GM23338 (cell line): ENCODE data around the gene SPOCK2. TPM values are rescaled to one million over a fixed set of nuclear protein-coding genes. Genes with fewer than 3 reads are reported as not detected.

Experiments
- ATAC-seq: fragments of 200-7000 bp; cut with Tn5 transposase; 3 replicates; pipeline ENCODE4 v1.9.1; 2020
- DNase-seq: peaks from one replicate; pipeline ENCODE4 v3.0.0-alpha.2; 2015; ENCODE audit warnings: low spot score
- H2AFZ ChIP-seq: fragments of 200-600 bp; sonication (generic); 2 replicates; pipeline ENCODE4 v1.8.0; 2016; ENCODE audit warnings: antibody characterized with exemption, mild to moderate bottlenecking, moderate library complexity
- H3F3A ChIP-seq: fragments of 200-600 bp; sonication (generic); replicated peaks from 2 replicates; pipeline ENCODE4 v1.8.0; 2017; ENCODE audit warnings: antibody characterized with exemption, mixed run types, low read depth
- H3K27ac ChIP-seq: fragments of 200-600 bp; sonication (generic); 2 replicates; pipeline ENCODE4 v1.6.1; 2016; ENCODE audit warnings: low read depth
- H3K27me3 ChIP-seq: fragments of 200-600 bp; sonication (generic); 2 replicates; pipeline ENCODE4 v1.8.0; 2016; ENCODE audit warnings: mild to moderate bottlenecking, mixed run types, moderate library complexity; ENCODE audit not compliant: insufficient read depth
- H3K36me3 ChIP-seq: fragments of 200-600 bp; sonication (generic); 2 replicates; pipeline ENCODE4 v1.8.0; 2016; ENCODE audit warnings: mild to moderate bottlenecking; ENCODE audit not compliant: insufficient read depth
- H3K4me1 ChIP-seq: fragments of 200-600 bp; sonication (generic); 2 replicates; pipeline ENCODE4 v1.8.0; 2016; ENCODE audit warnings: mild to moderate bottlenecking, moderate library complexity; ENCODE audit not compliant: insufficient read depth
- H3K4me2 ChIP-seq: fragments of 200-600 bp; sonication (generic); 2 replicates; pipeline ENCODE4 v1.7.1; 2017; ENCODE audit warnings: mixed run types
- H3K4me3 ChIP-seq: fragments of 200-600 bp; sonication (generic); 2 replicates; pipeline ENCODE4 v1.6.1; 2016; ENCODE audit warnings: mixed run types
- H3K79me2 ChIP-seq: fragments of 200-600 bp; sonication (generic); replicated peaks from 2 replicates; pipeline ENCODE4 v1.8.0; 2017; ENCODE audit warnings: mild to moderate bottlenecking; ENCODE audit not compliant: insufficient read depth
- H3K9me2 ChIP-seq: fragments of 200-600 bp; sonication (generic); 2 replicates; pipeline ENCODE4 v1.8.0; 2017; ENCODE audit not compliant: insufficient read depth
- H4K20me1 ChIP-seq: fragments of 200-600 bp; sonication (generic); replicated peaks from 2 replicates; pipeline ENCODE4 v1.8.0; 2017; ENCODE audit warnings: mild to moderate bottlenecking; ENCODE audit not compliant: insufficient read depth
- H3K27ac Mint-ChIP-seq: 2 replicates; pipeline ENCODE4 v1.8.0; 2020; ENCODE audit warnings: inconsistent platforms, mild to moderate bottlenecking, moderate library complexity, mixed read lengths
- H3K27me3 Mint-ChIP-seq: 3 replicates; pipeline ENCODE4 v1.8.0; 2022; ENCODE audit warnings: low read depth, mild to moderate bottlenecking, moderate library complexity, mixed read lengths, inconsistent platforms; ENCODE audit not compliant: insufficient read depth, poor library complexity
- H3K36me3 Mint-ChIP-seq: 3 replicates; pipeline ENCODE4 v1.8.0; 2021; ENCODE audit warnings: low read depth, mild to moderate bottlenecking, inconsistent platforms, moderate library complexity, mixed read lengths
- H3K4me1 Mint-ChIP-seq: 3 replicates; pipeline ENCODE4 v1.8.0; 2020; ENCODE audit warnings: mild to moderate bottlenecking, inconsistent platforms, mixed read lengths
- H3K4me3 Mint-ChIP-seq: 3 replicates; pipeline ENCODE4 v1.8.0; 2021; ENCODE audit warnings: moderate library complexity, mild to moderate bottlenecking, inconsistent platforms, mixed read lengths
- H3K9me3 Mint-ChIP-seq: 3 replicates; pipeline ENCODE4 v1.8.0; 2020; ENCODE audit warnings: moderate library complexity, mild to moderate bottlenecking, inconsistent platforms, mixed read lengths
- CREB1 ChIP-seq: fragments of 250-450 bp; sonication (Bioruptor Pico); IDR thresholded peaks from 2 replicates; pipeline ENCODE4 v1.5.0; 2020; ENCODE audit warnings: low read depth, mild to moderate bottlenecking, moderate library complexity
- EZH2 ChIP-seq: fragments of 200-600 bp; sonication (generic); IDR thresholded peaks from one replicate; pipeline ENCODE4 v1.8.0; 2017; ENCODE audit warnings: antibody characterized with exemption, mild to moderate bottlenecking, low read depth; ENCODE audit not compliant: unreplicated experiment
- EZH2phosphoT487 ChIP-seq: fragments of 200-600 bp; sonication (generic); IDR thresholded peaks from one replicate; pipeline ENCODE4 v1.8.1; 2018; ENCODE audit warnings: antibody characterized with exemption; ENCODE audit not compliant: unreplicated experiment
- JUNB ChIP-seq: IDR thresholded peaks from one replicate; pipeline ENCODE4 v1.6.1; 2016; ENCODE audit warnings: antibody characterized with exemption; ENCODE audit not compliant: unreplicated experiment
- NANOG ChIP-seq: IDR thresholded peaks from 2 replicates; pipeline ENCODE4 v1.6.1; 2016; ENCODE audit warnings: antibody characterized with exemption, borderline replicate concordance
- POLR2AphosphoS5 ChIP-seq: IDR thresholded peaks from 2 replicates; pipeline ENCODE4 v1.6.1; 2016; ENCODE audit warnings: antibody characterized with exemption, low read depth
- STAT1 ChIP-seq: IDR thresholded peaks from one replicate; pipeline ENCODE4 v1.6.1; 2016; ENCODE audit warnings: antibody characterized with exemption; ENCODE audit not compliant: unreplicated experiment
- ZNF114 ChIP-seq: fragments of 250-450 bp; sonication (Bioruptor Pico); IDR thresholded peaks from 2 replicates; pipeline ENCODE4 v1.5.0; 2020; ENCODE audit warnings: mild to moderate bottlenecking, moderate library complexity
- ZNF331 ChIP-seq: fragments of 250-450 bp; sonication (Bioruptor Pico); IDR thresholded peaks from 2 replicates; pipeline ENCODE4 v1.5.0; 2020; ENCODE audit warnings: low read depth, mild to moderate bottlenecking, moderate library complexity
- polyA plus RNA-seq: library from polyadenylated mRNA; unstranded; fragments of >200 nt; fragmentation: Nextera tagmentation; extraction: Ambion mirVana; gene quantifications from 2 replicates; pipeline ENCODE4 v1.2.1, GENCODE V29; 2016
- total RNA-seq: library from RNA; depleted of rRNA; stranded (reverse); fragments of >200 nt; shearing (Covaris generic); gene quantifications from 2 replicates; pipeline ENCODE4 v1.2.3, GENCODE V29; 2014
- TF ChIP-seq, protein P1 (sequence below): IDR thresholded peaks from one replicate; pipeline ENCODE4 v1.6.1; 2018; ENCODE audit warnings: antibody characterized with exemption; ENCODE audit not compliant: unreplicated experiment
- TF ChIP-seq, protein P2 (sequence below): IDR thresholded peaks from 2 replicates; pipeline ENCODE4 v1.6.1; 2016; ENCODE audit warnings: antibody characterized with exemption
- TF ChIP-seq, protein P3 (sequence below): fragments of 250-450 bp; sonication (Bioruptor Pico); IDR thresholded peaks from 2 replicates; pipeline ENCODE4 v1.5.0; 2020; ENCODE audit warnings: mild to moderate bottlenecking, moderate library complexity
- TF ChIP-seq, protein P4 (sequence below), 2 experiments: fragments of 200-600 bp in 1 of 2; sonication (generic) in 1 of 2; conservative IDR thresholded peaks; 2 replicates each; pipeline versions ENCODE4 v1.5.1 to v1.6.1; 2016 to 2017; ENCODE audit warnings: antibody characterized with exemption in 2 of 2, low read depth in 2 of 2, mild to moderate bottlenecking in 2 of 2, moderate library complexity in 1 of 2

The SPOCK2 gene
- total and polyA plus RNA-seq, 2 experiments from 2014 or later: 1.3 to 3.6 TPM

DNA sequence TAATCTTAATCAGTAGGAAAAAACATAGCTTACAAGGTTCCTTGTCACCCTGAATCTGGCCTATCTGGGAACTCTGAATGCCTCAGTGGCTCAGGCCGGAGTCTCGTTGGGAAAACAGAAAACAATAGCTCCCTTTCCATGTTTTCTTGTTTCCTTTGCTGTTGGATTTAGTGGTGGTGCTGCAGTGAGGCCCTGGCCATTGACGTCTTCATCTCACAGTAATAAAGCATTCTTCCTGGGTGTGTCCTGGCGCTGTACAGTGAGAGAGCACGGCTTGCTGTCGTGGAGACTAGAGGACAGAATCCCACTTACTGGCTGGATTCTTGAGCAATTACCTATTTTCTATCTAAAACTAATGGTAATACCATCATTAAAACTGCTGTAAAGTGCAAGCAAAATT is 1.3 kb upstream of the SPOCK2 start:
- peaks cover 53% of the 10 kb centered on the region for H3K27me3 Mint-ChIP-seq
- peaks cover 61% of the 10 kb centered on the region for H3K27me3 ChIP-seq
- no peak overlapping the region for H3K4me3 Mint-ChIP-seq
- H4K20me1 ChIP-seq: no peaks in the 10 kb centered on the region
- H3K4me2 ChIP-seq: no peak overlapping the region
- no peak for ATAC-seq
- no peaks in the 10 kb centered on the region for H3K79me2 ChIP-seq
- peaks cover 30% of the 10 kb centered on the region for H3K4me1 Mint-ChIP-seq
- H2AFZ ChIP-seq: no peak overlapping the region
- H3K4me3 ChIP-seq: no peak overlapping the region
- TF ChIP-seq CREB1 (CRISPR knock-in tag) (no peak), STAT1 (no peak), NANOG (no peak), EZH2phosphoT487 (no peak), ZNF114 (CRISPR knock-in tag) (no peak), ZNF331 (CRISPR knock-in tag) (no peak), EZH2 (no peak), JUNB (no peak), POLR2AphosphoS5 (no peak)
- TF ChIP-seq, protein P1, sequence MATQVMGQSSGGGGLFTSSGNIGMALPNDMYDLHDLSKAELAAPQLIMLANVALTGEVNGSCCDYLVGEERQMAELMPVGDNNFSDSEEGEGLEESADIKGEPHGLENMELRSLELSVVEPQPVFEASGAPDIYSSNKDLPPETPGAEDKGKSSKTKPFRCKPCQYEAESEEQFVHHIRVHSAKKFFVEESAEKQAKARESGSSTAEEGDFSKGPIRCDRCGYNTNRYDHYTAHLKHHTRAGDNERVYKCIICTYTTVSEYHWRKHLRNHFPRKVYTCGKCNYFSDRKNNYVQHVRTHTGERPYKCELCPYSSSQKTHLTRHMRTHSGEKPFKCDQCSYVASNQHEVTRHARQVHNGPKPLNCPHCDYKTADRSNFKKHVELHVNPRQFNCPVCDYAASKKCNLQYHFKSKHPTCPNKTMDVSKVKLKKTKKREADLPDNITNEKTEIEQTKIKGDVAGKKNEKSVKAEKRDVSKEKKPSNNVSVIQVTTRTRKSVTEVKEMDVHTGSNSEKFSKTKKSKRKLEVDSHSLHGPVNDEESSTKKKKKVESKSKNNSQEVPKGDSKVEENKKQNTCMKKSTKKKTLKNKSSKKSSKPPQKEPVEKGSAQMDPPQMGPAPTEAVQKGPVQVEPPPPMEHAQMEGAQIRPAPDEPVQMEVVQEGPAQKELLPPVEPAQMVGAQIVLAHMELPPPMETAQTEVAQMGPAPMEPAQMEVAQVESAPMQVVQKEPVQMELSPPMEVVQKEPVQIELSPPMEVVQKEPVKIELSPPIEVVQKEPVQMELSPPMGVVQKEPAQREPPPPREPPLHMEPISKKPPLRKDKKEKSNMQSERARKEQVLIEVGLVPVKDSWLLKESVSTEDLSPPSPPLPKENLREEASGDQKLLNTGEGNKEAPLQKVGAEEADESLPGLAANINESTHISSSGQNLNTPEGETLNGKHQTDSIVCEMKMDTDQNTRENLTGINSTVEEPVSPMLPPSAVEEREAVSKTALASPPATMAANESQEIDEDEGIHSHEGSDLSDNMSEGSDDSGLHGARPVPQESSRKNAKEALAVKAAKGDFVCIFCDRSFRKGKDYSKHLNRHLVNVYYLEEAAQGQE: no peak
- TF ChIP-seq, protein P2, sequence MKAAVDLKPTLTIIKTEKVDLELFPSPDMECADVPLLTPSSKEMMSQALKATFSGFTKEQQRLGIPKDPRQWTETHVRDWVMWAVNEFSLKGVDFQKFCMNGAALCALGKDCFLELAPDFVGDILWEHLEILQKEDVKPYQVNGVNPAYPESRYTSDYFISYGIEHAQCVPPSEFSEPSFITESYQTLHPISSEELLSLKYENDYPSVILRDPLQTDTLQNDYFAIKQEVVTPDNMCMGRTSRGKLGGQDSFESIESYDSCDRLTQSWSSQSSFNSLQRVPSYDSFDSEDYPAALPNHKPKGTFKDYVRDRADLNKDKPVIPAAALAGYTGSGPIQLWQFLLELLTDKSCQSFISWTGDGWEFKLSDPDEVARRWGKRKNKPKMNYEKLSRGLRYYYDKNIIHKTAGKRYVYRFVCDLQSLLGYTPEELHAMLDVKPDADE: no peak
- TF ChIP-seq, protein P3, sequence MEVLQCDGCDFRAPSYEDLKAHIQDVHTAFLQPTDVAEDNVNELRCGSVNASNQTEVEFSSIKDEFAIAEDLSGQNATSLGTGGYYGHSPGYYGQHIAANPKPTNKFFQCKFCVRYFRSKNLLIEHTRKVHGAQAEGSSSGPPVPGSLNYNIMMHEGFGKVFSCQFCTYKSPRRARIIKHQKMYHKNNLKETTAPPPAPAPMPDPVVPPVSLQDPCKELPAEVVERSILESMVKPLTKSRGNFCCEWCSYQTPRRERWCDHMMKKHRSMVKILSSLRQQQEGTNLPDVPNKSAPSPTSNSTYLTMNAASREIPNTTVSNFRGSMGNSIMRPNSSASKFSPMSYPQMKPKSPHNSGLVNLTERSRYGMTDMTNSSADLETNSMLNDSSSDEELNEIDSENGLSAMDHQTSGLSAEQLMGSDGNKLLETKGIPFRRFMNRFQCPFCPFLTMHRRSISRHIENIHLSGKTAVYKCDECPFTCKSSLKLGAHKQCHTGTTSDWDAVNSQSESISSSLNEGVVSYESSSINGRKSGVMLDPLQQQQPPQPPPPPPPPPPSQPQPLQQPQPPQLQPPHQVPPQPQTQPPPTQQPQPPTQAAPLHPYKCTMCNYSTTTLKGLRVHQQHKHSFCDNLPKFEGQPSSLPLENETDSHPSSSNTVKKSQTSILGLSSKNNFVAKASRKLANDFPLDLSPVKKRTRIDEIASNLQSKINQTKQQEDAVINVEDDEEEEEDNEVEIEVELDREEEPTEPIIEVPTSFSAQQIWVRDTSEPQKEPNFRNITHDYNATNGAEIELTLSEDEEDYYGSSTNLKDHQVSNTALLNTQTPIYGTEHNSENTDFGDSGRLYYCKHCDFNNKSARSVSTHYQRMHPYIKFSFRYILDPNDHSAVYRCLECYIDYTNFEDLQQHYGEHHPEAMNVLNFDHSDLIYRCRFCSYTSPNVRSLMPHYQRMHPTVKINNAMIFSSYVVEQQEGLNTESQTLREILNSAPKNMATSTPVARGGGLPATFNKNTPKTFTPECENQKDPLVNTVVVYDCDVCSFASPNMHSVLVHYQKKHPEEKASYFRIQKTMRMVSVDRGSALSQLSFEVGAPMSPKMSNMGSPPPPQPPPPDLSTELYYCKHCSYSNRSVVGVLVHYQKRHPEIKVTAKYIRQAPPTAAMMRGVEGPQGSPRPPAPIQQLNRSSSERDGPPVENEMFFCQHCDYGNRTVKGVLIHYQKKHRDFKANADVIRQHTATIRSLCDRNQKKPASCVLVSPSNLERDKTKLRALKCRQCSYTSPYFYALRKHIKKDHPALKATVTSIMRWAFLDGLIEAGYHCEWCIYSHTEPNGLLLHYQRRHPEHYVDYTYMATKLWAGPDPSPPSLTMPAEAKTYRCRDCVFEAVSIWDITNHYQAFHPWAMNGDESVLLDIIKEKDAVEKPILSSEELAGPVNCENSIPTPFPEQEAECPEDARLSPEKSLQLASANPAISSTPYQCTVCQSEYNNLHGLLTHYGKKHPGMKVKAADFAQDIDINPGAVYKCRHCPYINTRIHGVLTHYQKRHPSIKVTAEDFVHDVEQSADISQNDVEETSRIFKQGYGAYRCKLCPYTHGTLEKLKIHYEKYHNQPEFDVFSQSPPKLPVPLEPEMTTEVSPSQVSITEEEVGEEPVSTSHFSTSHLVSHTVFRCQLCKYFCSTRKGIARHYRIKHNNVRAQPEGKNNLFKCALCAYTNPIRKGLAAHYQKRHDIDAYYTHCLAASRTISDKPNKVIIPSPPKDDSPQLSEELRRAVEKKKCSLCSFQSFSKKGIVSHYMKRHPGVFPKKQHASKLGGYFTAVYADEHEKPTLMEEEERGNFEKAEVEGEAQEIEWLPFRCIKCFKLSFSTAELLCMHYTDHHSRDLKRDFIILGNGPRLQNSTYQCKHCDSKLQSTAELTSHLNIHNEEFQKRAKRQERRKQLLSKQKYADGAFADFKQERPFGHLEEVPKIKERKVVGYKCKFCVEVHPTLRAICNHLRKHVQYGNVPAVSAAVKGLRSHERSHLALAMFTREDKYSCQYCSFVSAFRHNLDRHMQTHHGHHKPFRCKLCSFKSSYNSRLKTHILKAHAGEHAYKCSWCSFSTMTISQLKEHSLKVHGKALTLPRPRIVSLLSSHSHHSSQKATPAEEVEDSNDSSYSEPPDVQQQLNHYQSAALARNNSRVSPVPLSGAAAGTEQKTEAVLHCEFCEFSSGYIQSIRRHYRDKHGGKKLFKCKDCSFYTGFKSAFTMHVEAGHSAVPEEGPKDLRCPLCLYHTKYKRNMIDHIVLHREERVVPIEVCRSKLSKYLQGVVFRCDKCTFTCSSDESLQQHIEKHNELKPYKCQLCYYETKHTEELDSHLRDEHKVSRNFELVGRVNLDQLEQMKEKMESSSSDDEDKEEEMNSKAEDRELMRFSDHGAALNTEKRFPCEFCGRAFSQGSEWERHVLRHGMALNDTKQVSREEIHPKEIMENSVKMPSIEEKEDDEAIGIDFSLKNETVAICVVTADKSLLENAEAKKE: no peak
- TF ChIP-seq, protein P4, sequence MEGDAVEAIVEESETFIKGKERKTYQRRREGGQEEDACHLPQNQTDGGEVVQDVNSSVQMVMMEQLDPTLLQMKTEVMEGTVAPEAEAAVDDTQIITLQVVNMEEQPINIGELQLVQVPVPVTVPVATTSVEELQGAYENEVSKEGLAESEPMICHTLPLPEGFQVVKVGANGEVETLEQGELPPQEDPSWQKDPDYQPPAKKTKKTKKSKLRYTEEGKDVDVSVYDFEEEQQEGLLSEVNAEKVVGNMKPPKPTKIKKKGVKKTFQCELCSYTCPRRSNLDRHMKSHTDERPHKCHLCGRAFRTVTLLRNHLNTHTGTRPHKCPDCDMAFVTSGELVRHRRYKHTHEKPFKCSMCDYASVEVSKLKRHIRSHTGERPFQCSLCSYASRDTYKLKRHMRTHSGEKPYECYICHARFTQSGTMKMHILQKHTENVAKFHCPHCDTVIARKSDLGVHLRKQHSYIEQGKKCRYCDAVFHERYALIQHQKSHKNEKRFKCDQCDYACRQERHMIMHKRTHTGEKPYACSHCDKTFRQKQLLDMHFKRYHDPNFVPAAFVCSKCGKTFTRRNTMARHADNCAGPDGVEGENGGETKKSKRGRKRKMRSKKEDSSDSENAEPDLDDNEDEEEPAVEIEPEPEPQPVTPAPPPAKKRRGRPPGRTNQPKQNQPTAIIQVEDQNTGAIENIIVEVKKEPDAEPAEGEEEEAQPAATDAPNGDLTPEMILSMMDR (conservative IDR thresholded peaks at IDR 0.05; ENCODE audit: low read depth in 2 of 2): no peak
- H3K27ac ChIP-seq: no peak overlapping the region
- H3K9me3 Mint-ChIP-seq: no peaks in the 10 kb centered on the region
- no peaks in the 10 kb centered on the region for H3K36me3 ChIP-seq
- H3F3A ChIP-seq: peaks cover 6% of the 10 kb centered on the region; the same call in 1 of the 2 replicates
- H3K4me1 ChIP-seq: peaks cover 21% of the 10 kb centered on the region
- no peak for DNase-seq
- no peak overlapping the region for H3K27ac Mint-ChIP-seq
- no peaks in the 10 kb centered on the region for H3K9me2 ChIP-seq
- no peaks in the 10 kb centered on the region; the same call in 2 of the 3 replicates for H3K36me3 Mint-ChIP-seq
